Fibroblast of mammary gland (primary cell): Measurements from ENCODE around the gene PDZRN4.

Source experiments
- DNase-seq: peaks from one replicate; pipeline ENCODE4 v3.0.0-alpha.2; 2010; ENCODE audit warnings: low read depth
- H3K4me3 ChIP-seq: 2 replicates; pipeline ENCODE4 v1.5.1; 2011; ENCODE audit warnings: low read depth, mild to moderate bottlenecking, low read length, moderate library complexity; ENCODE audit not compliant: control insufficient read depth
- CTCF ChIP-seq: conservative IDR thresholded peaks from 2 replicates; pipeline ENCODE4 v1.5.1; 2011; ENCODE audit warnings: low read depth, low read length, inconsistent platforms; ENCODE audit not compliant: control insufficient read depth, insufficient read depth

PDZRN4 gene

GRCh38 chr12:41288142-41288811 lies 100.2 kb downstream of the PDZRN4 start:
- DNase-seq: no peak
- H3K4me3 ChIP-seq: no peak overlapping the region
- no peak for TF ChIP-seq CTCF

- H3K4me3 ChIP-seq: no peak overlapping the region
- DNase-seq: no peak
- TF ChIP-seq CTCF: no peak
These were observed 101.4 kb downstream of the PDZRN4 start for GRCh38 chr12:41289501-41289900.

GRCh38 chr12:41293011-41293410 lies 104.9 kb downstream of the PDZRN4 start:
- no peak overlapping the region for H3K4me3 ChIP-seq
- no peak for TF ChIP-seq CTCF
- DNase-seq: no peak

GRCh38 chr12:41293461-41293860 lies 105.3 kb downstream of the PDZRN4 start:
- no peak for TF ChIP-seq CTCF
- no peak overlapping the region for H3K4me3 ChIP-seq
- no peak for DNase-seq

GRCh38 chr12:41302979-41303403 lies 114.9 kb downstream of the PDZRN4 start:
- no peak for DNase-seq
- no peak for TF ChIP-seq CTCF
- H3K4me3 ChIP-seq: no peak overlapping the region

- no peak overlapping the region for H3K4me3 ChIP-seq
- no peak for DNase-seq
- no peak for TF ChIP-seq CTCF
These were observed 116.4 kb downstream of the PDZRN4 start for GRCh38 chr12:41304526-41304925.

GRCh38 chr12:41310367-41310766 lies 122.2 kb downstream of the PDZRN4 start:
- no peak for TF ChIP-seq CTCF
- DNase-seq: no peak
- H3K4me3 ChIP-seq: no peak overlapping the region
